Esophagus muscularis mucosa (tissue), 3 donors: ENCODE measurements around the gene LRRC25.

ENCODE experiments used
- CTCF ChIP-seq, 3 experiments: fragments of 200-600 bp in 2 of 3; fragments of 450-650 bp in 1 of 3; sonication (generic) in 2 of 3; IDR thresholded peaks; one replicate each; pipeline ENCODE4 v1.5.1; 2017 to 2019; ENCODE audit warnings: antibody characterized with exemption in 3 of 3, mild to moderate bottlenecking in 2 of 3, moderate library complexity in 1 of 3
- POLR2A ChIP-seq: fragments of 450-650 bp; IDR thresholded peaks from one replicate; pipeline ENCODE4 v1.6.1; 2017; ENCODE audit warnings: antibody characterized with exemption, moderate library complexity, mild to moderate bottlenecking, low read depth
- POLR2AphosphoS5 ChIP-seq, 2 donors: sonication (generic); formaldehyde crosslinking; IDR thresholded peaks; one replicate each; pipeline ENCODE4 v1.6.1; 2017; ENCODE audit warnings: antibody characterized with exemption in 2 of 2

- no peak for TF ChIP-seq POLR2A
- TF ChIP-seq CTCF (IDR thresholded peaks at IDR 0.05) = peak; percentile 26 to 53 (median 50)
- peak; percentile 43 to 66 for TF ChIP-seq POLR2AphosphoS5 (IDR thresholded peaks at IDR 0.05)
Observed at GRCh38 chr19:18419195-18419698, 21.8 kb upstream of the LRRC25 start, which contains the start of gene SSBP4.
